Panc1 (cell line): ENCODE data around the gene BUD31.

ENCODE experiments used
- CTCF ChIP-seq: fragments of 450-650 bp; IDR thresholded peaks from 2 replicates; pipeline ENCODE4 v1.5.1; 2017; ENCODE audit warnings: mild to moderate bottlenecking
- POLR2AphosphoS5 ChIP-seq: IDR thresholded peaks from 2 replicates; pipeline ENCODE4 v1.6.1; 2012; ENCODE audit warnings: mild to moderate bottlenecking, low read depth, low read length, moderate library complexity

GRCh38 chr7:99381664-99382075 is 27.1 kb upstream of the BUD31 start:
- no peak for TF ChIP-seq CTCF
- TF ChIP-seq POLR2AphosphoS5: no peak
